Activated CD8-positive, alpha-beta memory T cell treated with anti-CD3 and anti-CD28 coated beads for 48 hours (primary cell): Measurements from ENCODE around the gene SLC22A8.
"Not testable (repeated sequence)": the region's sequence is repeated elsewhere in the genome, so short reads cannot be mapped to it uniquely, and the experiment has no call there.

ENCODE experiments used
- DNase-seq, 3 experiments: peaks; one replicate each; pipeline ENCODE4 v3.0.0-alpha.2; 2020; ENCODE audit warnings: low read depth in 2 of 3, low spot score in 2 of 3

The SLC22A8 gene

GRCh38 chr11:63015521-63016215, at the start of gene SLC22A8:
Gene SLC22A8, minus strand, starts transcription at chr11:63015841. Its CDS starts 883 bp downstream, at chr11:63014958.
- DNase-seq: no peak

GRCh38 chr11:63046203-63046602, 30.6 kb upstream of the SLC22A8 start:
- not testable (repeated sequence) for DNase-seq

- DNase-seq: no peak
Measured at GRCh38 chr11:63042596-63042995, 27.0 kb upstream of the SLC22A8 start.

GRCh38 chr11:63032457-63032856, 16.8 kb upstream of the SLC22A8 start:
- no peak for DNase-seq

- peak; percentile 50 to 91 (median 80) for DNase-seq
Measured at GRCh38 chr11:63023841-63024648, 8.4 kb upstream of the SLC22A8 start.

GRCh38 chr11:63023222-63023814, 7.7 kb upstream of the SLC22A8 start:
- DNase-seq: no peak

GRCh38 chr11:63022441-63022840, 6.8 kb upstream of the SLC22A8 start:
- no peak for DNase-seq

- DNase-seq: peak in 2 of 3 experiments; percentile 15
Measured at GRCh38 chr11:63020671-63021291, 5.1 kb upstream of the SLC22A8 start.

- DNase-seq: no peak
Measured at GRCh38 chr11:63019506-63019905, 3.9 kb upstream of the SLC22A8 start.

- DNase-seq: no peak
Measured at GRCh38 chr11:63017306-63017974, 1.8 kb upstream of the SLC22A8 start.

- DNase-seq: no peak
Measured at GRCh38 chr11:63014408-63015055, 1.1 kb downstream of the SLC22A8 start.

- no peak for DNase-seq
Measured at GRCh38 chr11:63012839-63013238, 2.8 kb downstream of the SLC22A8 start.

- no peak for DNase-seq
Measured at GRCh38 chr11:63012430-63012829, 3.2 kb downstream of the SLC22A8 start.

GRCh38 chr11:63010934-63011439, 4.7 kb downstream of the SLC22A8 start:
- DNase-seq: no peak

GRCh38 chr11:63007920-63008319, 7.7 kb downstream of the SLC22A8 start:
- DNase-seq: no peak

GRCh38 chr11:63001456-63001855, 14.2 kb downstream of the SLC22A8 start:
- no peak for DNase-seq

GRCh38 chr11:62999649-63000048, 16.0 kb downstream of the SLC22A8 start:
- no peak for DNase-seq

- no peak for DNase-seq
Measured at GRCh38 chr11:62999156-62999555, 16.5 kb downstream of the SLC22A8 start.

- DNase-seq: no peak
Measured at GRCh38 chr11:62996271-62996670, 19.4 kb downstream of the SLC22A8 start.

- DNase-seq: no peak
Measured at GRCh38 chr11:62994775-62995174, 20.9 kb downstream of the SLC22A8 start.
